Activated CD8-positive, alpha-beta T cell treated with anti-CD3 and anti-CD28 coated beads, Interleukin-2, amount 10 ng/mL, durations not matched to agents 7 days and 5 days (primary cell): Measurements from ENCODE around the gene CSK. TPM values are rescaled to one million over a fixed set of nuclear protein-coding genes. Genes with fewer than 3 reads are reported as not detected.

Experiments
- ATAC-seq: fragments of 150-1000 bp; cut with Tn5 transposase; one replicate; pipeline ENCODE4 v1.10.0; 2021; ENCODE audit warnings: moderate library complexity
- CTCF ChIA-PET: fragments of 350-600 bp; sonication (Branson Sonifier 250); formaldehyde crosslinking; loops from one replicate; lab custom pipeline; 2021; ENCODE audit warnings: antibody characterized with exemption; lab: Charles Lee
- POLR2A ChIA-PET: fragments of 350-600 bp; sonication (Branson Sonifier 250); formaldehyde crosslinking; loops from one replicate; lab custom pipeline; 2021; ENCODE audit warnings: antibody characterized with exemption; lab: Charles Lee
- DNase-seq: peaks from one replicate; pipeline ENCODE4 v3.0.0-alpha.2; 2020
- H3K27ac Mint-ChIP-seq: one replicate; pipeline ENCODE4 v1.8.0; 2021; ENCODE audit warnings: mild to moderate bottlenecking, mixed read lengths
- H3K27me3 Mint-ChIP-seq: one replicate; pipeline ENCODE4 v1.8.0; 2021; ENCODE audit warnings: low read depth, mixed read lengths
- H3K36me3 Mint-ChIP-seq: one replicate; pipeline ENCODE4 v1.8.0; 2021; ENCODE audit warnings: low read depth, mixed read lengths
- H3K4me1 Mint-ChIP-seq: one replicate; pipeline ENCODE4 v1.8.0; 2021; ENCODE audit warnings: low read depth, mixed read lengths
- H3K4me3 Mint-ChIP-seq: one replicate; pipeline ENCODE4 v1.8.0; 2021; ENCODE audit warnings: mild to moderate bottlenecking, mixed read lengths
- H3K9me3 Mint-ChIP-seq: one replicate; pipeline ENCODE4 v1.8.0; 2022; ENCODE audit warnings: mixed read lengths; ENCODE audit not compliant: insufficient read depth
- total RNA-seq, 2 experiments: library from RNA; stranded (reverse); gene quantifications; one replicate each; pipeline ENCODE4 v1.2.3, GENCODE V29; 2021

The CSK gene
- total RNA-seq, 2 experiments from 2014 or later, result 314 to 330 TPM

DNA sequence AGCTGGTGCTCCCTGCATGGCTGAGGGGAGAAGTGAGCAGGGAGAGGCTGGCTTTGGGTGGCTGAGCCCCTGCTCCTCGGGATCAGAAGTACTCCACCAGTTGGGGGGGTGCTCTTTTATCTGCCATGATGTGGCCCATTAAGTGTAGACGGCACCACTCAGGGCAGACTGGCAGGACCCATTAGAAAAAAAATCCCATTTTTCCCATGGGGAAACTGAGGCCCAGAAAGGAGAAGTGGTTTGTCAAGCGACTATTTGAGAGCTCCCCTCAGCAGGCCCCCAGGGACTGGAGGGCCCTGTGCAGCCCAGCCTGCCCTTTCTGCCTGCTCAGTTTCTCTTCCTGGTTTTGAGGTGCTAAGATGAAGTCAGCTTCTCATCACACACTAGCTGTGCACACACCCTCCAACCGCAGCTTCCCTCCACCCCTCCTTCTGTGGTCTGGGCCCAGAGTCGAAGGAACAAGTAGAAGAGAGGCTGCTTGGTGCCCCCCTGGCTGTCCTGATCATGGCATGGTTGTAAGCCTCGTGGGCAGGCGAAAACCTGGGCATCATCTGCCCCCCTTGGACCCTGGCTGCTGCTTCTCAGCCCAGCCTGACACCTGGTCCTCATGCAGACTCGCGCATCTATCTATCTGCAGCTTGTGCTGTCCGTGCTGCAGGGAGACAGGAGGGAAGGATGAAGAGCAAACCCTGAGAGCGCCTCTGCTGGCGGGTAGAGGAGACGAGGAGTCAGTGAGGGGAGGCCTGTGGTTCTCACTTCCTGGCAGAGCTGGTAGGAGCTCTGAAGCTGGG, 5.6 kb downstream of the CSK start:
- Mint-ChIP-seq H3K4me1 (peaks cover 66% of the 10 kb centered on the region), H3K27ac (peak overlapping the region; percentile 99), H3K36me3 (peaks cover 83% of the 10 kb centered on the region), H3K4me3 (peak overlapping the region; percentile 90), H3K27me3 (no peaks in the 10 kb centered on the region), H3K9me3 (no peaks in the 10 kb centered on the region)
- peak; percentile 72 for ATAC-seq
- ChIA-PET CTCF (interaction anchor here (0.6 to 25.5 kb wide), 34 partner anchors 1 to 415 kb away, joined by 3 to 1683 read pairs (median 4); partner anchors contain the start of genes COX5A, CSK, FAM219B and UBL7), POLR2A (interaction anchor here (0.6 to 23.0 kb wide), 17 partner anchors 5 to 668 kb away, joined by 3 to 670 read pairs (median 5); partner anchors contain the start of genes ARID3B, COX5A, CSK and EDC3)
- DNase-seq, result peak; percentile 97

DNA sequence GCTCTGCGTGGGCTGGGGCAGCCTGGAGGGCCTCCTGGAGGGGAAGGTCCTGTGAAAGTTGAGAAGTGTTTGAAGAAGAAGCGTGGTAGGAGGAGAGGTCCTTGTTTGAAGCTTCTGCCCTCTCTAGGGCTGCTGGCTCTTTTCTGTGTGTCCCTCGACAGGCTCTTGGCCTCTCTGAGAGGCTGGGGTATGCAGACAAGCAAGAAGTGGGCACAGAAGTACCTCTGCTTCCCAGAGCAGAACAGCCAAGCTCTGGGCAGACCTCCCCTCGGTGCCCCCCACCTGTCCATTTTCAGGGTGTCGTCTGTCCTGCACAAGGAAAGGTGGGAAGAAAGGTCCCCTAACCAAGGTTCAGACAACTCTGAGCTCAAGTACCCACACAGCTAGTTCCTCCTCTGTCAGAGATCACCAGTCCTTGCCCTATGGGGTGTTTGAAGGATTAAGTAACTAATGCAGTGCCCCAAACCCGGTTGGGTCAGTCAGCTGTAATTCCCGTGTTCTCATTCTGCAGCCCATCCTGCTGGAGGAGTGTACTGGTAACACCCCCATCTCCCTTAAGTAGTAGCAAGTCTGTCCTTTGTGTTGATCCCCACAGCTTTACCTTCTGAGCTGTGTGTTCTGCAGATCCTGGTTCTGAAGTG, 6.3 kb downstream of the CSK start:
- H3K36me3 Mint-ChIP-seq, result peaks cover 80% of the 10 kb centered on the region
- POLR2A ChIA-PET, result interaction anchor here (0.6 to 23.0 kb wide), 17 partner anchors 4 to 667 kb away, joined by 3 to 670 read pairs (median 4); partner anchors contain the start of genes ARID3B, COX5A, CSK and EDC3
- H3K27ac Mint-ChIP-seq, result peak overlapping the region; percentile 99
- no peak for ATAC-seq
- H3K9me3 Mint-ChIP-seq, result no peaks in the 10 kb centered on the region
- H3K4me3 Mint-ChIP-seq, result peak overlapping the region; percentile 90
- peaks cover 73% of the 10 kb centered on the region for H3K4me1 Mint-ChIP-seq
- no peaks in the 10 kb centered on the region for H3K27me3 Mint-ChIP-seq
- no peak for DNase-seq
- CTCF ChIA-PET, result interaction anchor here (0.6 to 25.5 kb wide), 27 partner anchors 1 to 404 kb away, joined by 3 to 1683 read pairs (median 5); partner anchors contain the start of genes COX5A, CSK, FAM219B and UBL7

DNA sequence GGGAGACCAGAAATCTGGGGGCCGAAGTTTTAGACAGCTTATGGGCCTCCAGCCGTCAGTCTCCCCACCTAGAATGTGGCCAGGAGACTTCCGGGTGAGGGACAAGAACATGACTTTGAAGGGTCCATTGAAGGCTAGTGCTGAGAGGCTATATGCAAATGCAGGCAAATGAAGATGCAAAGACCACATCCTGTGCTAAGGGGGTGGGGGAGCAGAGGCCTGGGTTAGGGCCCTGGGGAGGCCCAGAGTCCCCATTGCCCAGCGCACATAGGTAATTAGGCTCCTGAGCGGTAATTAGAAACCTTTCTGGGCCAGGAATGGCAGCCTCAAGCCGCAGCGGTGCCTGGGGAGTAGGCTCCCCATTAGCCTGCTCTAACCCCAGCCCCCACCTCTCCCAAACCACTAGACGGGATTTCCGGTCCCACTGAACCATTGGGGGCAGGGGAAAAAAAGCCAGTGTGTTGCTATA, 6.8 kb downstream of the CSK start:
- H3K4me3 Mint-ChIP-seq, result peak overlapping the region; percentile 90
- POLR2A ChIA-PET, result interaction anchor here (0.6 to 23.0 kb wide), 9 partner anchors 4 to 665 kb away, joined by 3 to 670 read pairs (median 5); partner anchors contain the start of genes ARID3B, CSK and FAM219B
- peak overlapping the region; percentile 99 for H3K27ac Mint-ChIP-seq
- CTCF ChIA-PET, result interaction anchor here (0.9 to 25.5 kb wide), 16 partner anchors 0 to 175 kb away, joined by 3 to 1683 read pairs (median 8); partner anchors contain the start of genes COX5A, CSK and ULK3
- ATAC-seq, result peak; percentile 23
- peak; percentile 90 for DNase-seq
- peaks cover 79% of the 10 kb centered on the region for H3K4me1 Mint-ChIP-seq
- H3K27me3 Mint-ChIP-seq, result no peaks in the 10 kb centered on the region
- H3K36me3 Mint-ChIP-seq, result peaks cover 74% of the 10 kb centered on the region
- H3K9me3 Mint-ChIP-seq, result no peaks in the 10 kb centered on the region

- Mint-ChIP-seq H3K4me1 (peaks cover 80% of the 10 kb centered on the region), H3K36me3 (peaks cover 70% of the 10 kb centered on the region), H3K9me3 (no peaks in the 10 kb centered on the region), H3K27me3 (no peaks in the 10 kb centered on the region), H3K4me3 (peak overlapping the region; percentile 90), H3K27ac (peak overlapping the region; percentile 99)
- POLR2A ChIA-PET, result interaction anchor here (0.6 to 23.0 kb wide), 4 partner anchors 3 to 234 kb away, joined by 3 to 670 read pairs (median 338); partner anchors contain the start of genes CSK, FAM219B and PPCDC
- no peak for ATAC-seq
- DNase-seq, result peak; percentile 78
- CTCF ChIA-PET, result interaction anchor here (1.0 to 25.5 kb wide), 8 partner anchors 0 to 161 kb away, joined by 3 to 1683 read pairs (median 10); partner anchors contain the start of genes COX5A and CSK
These were observed 7.3 kb downstream of the CSK start for GRCh38 chr15:74789171-74789631.

DNA sequence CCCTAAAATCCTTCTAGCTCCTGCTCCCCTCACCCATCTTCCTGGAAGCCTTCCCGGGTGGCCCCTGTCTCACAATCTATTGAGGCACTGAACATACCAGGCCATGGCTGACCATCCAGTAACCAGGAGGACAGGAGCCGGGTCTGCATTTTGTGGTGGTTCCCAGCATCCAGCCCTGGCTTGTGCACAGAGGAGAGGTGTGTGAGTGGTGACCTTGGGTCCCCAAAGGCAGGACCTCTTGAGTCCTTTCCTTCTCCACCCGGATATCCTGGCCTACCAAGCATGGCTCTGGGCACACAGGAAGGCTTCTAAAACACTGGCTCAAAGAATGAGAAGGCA, 7.8 kb downstream of the CSK start:
- DNase-seq, result no peak
- peaks cover 70% of the 10 kb centered on the region for H3K36me3 Mint-ChIP-seq
- peaks cover 82% of the 10 kb centered on the region for H3K4me1 Mint-ChIP-seq
- POLR2A ChIA-PET, result interaction anchor here (0.6 to 23.0 kb wide), 3 partner anchors 3 to 233 kb away, joined by 3 to 670 read pairs (median 670); partner anchors contain the start of genes CSK and PPCDC
- ATAC-seq, result no peak
- CTCF ChIA-PET, result interaction anchor here (0.7 to 25.5 kb wide), 6 partner anchors 1 to 161 kb away, joined by 3 to 1683 read pairs (median 8); partner anchors contain the start of gene CSK
- H3K27ac Mint-ChIP-seq, result peak overlapping the region; percentile 99
- H3K4me3 Mint-ChIP-seq, result peak overlapping the region; percentile 90
- no peaks in the 10 kb centered on the region for H3K9me3 Mint-ChIP-seq
- no peaks in the 10 kb centered on the region for H3K27me3 Mint-ChIP-seq

DNA sequence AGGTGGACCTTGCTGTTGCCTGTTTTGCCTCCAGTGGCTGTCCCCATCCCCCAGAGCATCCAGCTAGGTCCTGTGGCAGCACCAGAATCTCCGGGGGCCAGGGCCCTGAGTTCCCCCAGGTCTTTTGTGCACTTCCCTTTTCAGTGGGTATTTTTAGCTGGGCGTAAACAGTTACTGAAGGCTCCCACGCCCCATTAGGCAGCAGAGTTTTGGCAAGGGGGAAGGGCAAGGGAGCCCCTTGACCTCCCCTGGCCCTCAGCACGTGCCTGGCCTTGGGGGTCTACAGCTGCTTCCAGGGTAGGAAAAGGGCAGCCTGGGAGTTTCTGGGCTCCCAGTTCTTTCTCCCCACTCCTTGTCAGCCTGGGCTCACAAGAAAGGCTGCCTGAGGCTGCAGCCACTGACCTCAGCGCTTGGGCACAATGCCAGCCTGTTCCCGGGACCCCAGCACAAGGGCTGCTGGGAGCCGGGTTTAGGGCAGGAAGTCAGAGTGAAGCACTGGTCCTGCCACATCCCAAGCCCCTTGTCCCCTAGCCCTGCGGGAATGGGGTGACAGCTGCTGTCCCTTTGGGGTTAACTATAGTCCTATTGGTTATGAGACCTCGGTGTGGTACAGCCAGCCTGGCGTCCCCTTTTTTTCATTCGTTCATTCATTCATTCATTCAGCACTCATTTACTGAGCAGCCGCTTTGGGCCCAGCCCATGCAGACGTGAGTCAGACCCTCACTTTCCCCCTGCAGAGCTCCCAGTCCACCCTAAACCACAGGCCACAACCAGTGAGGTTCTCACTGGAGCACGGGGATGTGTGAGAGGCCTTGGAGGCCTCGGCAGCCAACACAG, 8.4 kb downstream of the CSK start:
- POLR2A ChIA-PET, result interaction anchor here (20.1 to 23.0 kb wide), 2 partner anchors 2 to 12 kb away, joined by 670 read pairs; partner anchors contain the start of gene CSK
- DNase-seq, result peak; percentile 54
- peak overlapping the region; percentile 90 for H3K4me3 Mint-ChIP-seq
- CTCF ChIA-PET, result interaction anchor here (0.7 to 25.5 kb wide), 6 partner anchors 2 to 160 kb away, joined by 3 to 1683 read pairs (median 18); partner anchors contain the start of gene CSK
- peak overlapping the region; percentile 99 for H3K27ac Mint-ChIP-seq
- H3K9me3 Mint-ChIP-seq, result no peaks in the 10 kb centered on the region
- ATAC-seq, result no peak
- no peaks in the 10 kb centered on the region for H3K27me3 Mint-ChIP-seq
- H3K4me1 Mint-ChIP-seq, result peaks cover 87% of the 10 kb centered on the region
- peaks cover 69% of the 10 kb centered on the region for H3K36me3 Mint-ChIP-seq

GRCh38 chr15:74791007-74791406, 9.1 kb downstream of the CSK start:
- ChIA-PET CTCF (interaction anchor here (4.6 to 25.5 kb wide), 3 partner anchors 2 to 156 kb away, joined by 33 to 1683 read pairs (median 1683); partner anchors contain the start of gene CSK), POLR2A (interaction anchor here (20.1 kb wide), 1 partner anchor 12 kb away, joined by 670 read pairs; the partner anchor contains the start of gene CSK)
- Mint-ChIP-seq H3K9me3 (no peaks in the 10 kb centered on the region), H3K27ac (peak overlapping the region; percentile 82), H3K36me3 (peaks cover 68% of the 10 kb centered on the region), H3K4me1 (peaks cover 89% of the 10 kb centered on the region), H3K27me3 (no peaks in the 10 kb centered on the region), H3K4me3 (peak overlapping the region; percentile 19)
- no peak for ATAC-seq
- no peak for DNase-seq

- Mint-ChIP-seq H3K27ac (peak overlapping the region; percentile 82), H3K36me3 (peaks cover 69% of the 10 kb centered on the region), H3K4me1 (peaks cover 93% of the 10 kb centered on the region), H3K4me3 (peak overlapping the region; percentile 19), H3K9me3 (no peaks in the 10 kb centered on the region), H3K27me3 (no peaks in the 10 kb centered on the region)
- ChIA-PET POLR2A (interaction anchor here (1.0 to 20.1 kb wide), 2 partner anchors 13 to 52 kb away, joined by 3 to 670 read pairs; partner anchors contain the start of genes CSK and ULK3), CTCF (interaction anchor here (4.6 to 25.5 kb wide), 2 partner anchors 13 to 157 kb away, joined by 33 to 1683 read pairs; partner anchors contain the start of gene CSK)
- no peak for DNase-seq
- ATAC-seq, result no peak
These were observed 9.8 kb downstream of the CSK start for GRCh38 chr15:74791667-74792066.

DNA sequence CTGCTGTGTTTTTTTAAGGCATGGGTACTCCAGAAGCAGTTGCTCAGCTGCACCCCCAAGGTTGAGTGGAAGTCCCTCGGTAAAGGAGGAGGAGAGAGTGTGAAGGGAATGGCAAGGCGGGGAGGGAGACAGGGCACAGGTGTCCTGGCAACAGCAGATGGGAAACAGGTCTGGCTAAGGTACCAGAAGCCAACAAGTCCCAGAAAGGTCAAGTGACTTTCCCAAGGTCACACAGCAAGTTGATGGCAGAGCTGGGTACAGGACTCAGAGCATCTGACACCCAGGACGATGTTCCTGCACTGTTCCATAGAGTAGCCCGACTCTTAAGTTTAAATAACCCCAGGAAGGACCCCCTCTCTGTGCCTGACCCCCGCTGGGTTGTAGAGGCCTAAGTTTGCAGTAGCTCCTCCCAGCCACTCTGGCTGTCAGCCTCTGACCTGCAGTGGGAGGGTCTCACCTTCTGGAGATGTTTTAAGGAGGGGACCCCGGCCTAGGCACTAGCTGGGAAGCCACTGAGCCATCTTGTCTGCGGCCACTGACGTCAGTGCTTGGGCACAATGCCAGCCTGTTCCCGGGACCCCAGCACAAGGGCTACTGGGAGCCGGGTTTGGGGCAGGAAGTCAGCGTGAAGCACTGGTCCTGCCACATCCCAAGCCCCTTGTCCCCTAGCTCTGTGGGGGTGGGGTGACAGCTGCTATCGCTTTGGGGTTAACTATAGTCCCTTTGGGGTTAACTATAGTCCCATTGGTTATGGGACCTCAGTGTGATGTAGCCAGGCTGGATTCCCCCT, 10.5 kb downstream of the CSK start:
- no peak for DNase-seq
- Mint-ChIP-seq H3K9me3 (no peaks in the 10 kb centered on the region), H3K4me1 (peaks cover 88% of the 10 kb centered on the region), H3K27me3 (no peaks in the 10 kb centered on the region), H3K36me3 (peaks cover 63% of the 10 kb centered on the region), H3K4me3 (peak overlapping the region; percentile 19), H3K27ac (peak overlapping the region; percentile 82)
- ChIA-PET POLR2A (interaction anchor here (1.0 to 20.1 kb wide), 3 partner anchors 12 to 51 kb away, joined by 3 to 670 read pairs (median 3); partner anchors contain the start of genes CSK and ULK3), CTCF (interaction anchor here (0.5 to 25.5 kb wide), 12 partner anchors 12 to 171 kb away, joined by 3 to 1683 read pairs (median 8); partner anchors contain the start of gene CSK)
- ATAC-seq, result no peak
